ENCODE measurements around the gene SLIT3. TPM values are rescaled to one million over a fixed set of nuclear protein-coding genes. Genes with fewer than 3 reads are reported as not detected.

SLIT3 gene
- total and polyA plus RNA-seq, 4 donors, result 4.6 to 48.5 (median 19.8) TPM

- ATAC-seq (ENCODE audit: insufficient read depth, low FRiP score) (no peak), DNase-seq (no peak)
- no peak overlapping the region for H3K9ac ChIP-seq (ENCODE audit: insufficient read depth in 1 of 2, low read length in 2 of 2)
- no peak overlapping the region for H3K4me3 ChIP-seq
- H3K27me3 ChIP-seq (ENCODE audit: control insufficient read depth in 3 of 3, insufficient read depth in 3 of 3, low read length in 2 of 3), result no peaks in the 10 kb centered on the region
- peaks cover 0 to 3% (median 0%) of the 10 kb centered on the region in 4 donors for H3K9me3 ChIP-seq (ENCODE audit: control insufficient read depth in 4 of 4, insufficient read depth in 3 of 4, low read length in 3 of 4)
- TF ChIP-seq CTCF (IDR thresholded peaks at IDR 0.05; ENCODE audit: control extremely low read depth, extremely low read depth), result no peak
- peaks cover 0 to 18% (median 8%) of the 10 kb centered on the region in 4 donors for H3K36me3 ChIP-seq (ENCODE audit: control insufficient read depth in 4 of 4, insufficient read depth in 4 of 4, low read length in 4 of 4)
- WGBS, 2 donors, result 80 to 85% methylated on average over 22 of the region's 22 CpGs
- H3K4me1 ChIP-seq (ENCODE audit: control insufficient read depth in 5 of 5, insufficient read depth in 5 of 5, low read length in 5 of 5), result no peaks in the 10 kb centered on the region
- H3K27ac ChIP-seq (ENCODE audit: low read depth in 1 of 2, low read length in 1 of 2), result no peak overlapping the region
Measured at GRCh38 chr5:168670881-168671575, 629.9 kb downstream of the SLIT3 start.

- no peak for TF ChIP-seq CTCF (IDR thresholded peaks at IDR 0.05; ENCODE audit: control extremely low read depth, extremely low read depth)
- no peak overlapping the region for H3K4me3 ChIP-seq
- no peaks in the 10 kb centered on the region for H3K27me3 ChIP-seq (ENCODE audit: control insufficient read depth in 3 of 3, insufficient read depth in 3 of 3, low read length in 2 of 3)
- no peak overlapping the region for H3K27ac ChIP-seq (ENCODE audit: low read depth in 1 of 2, low read length in 1 of 2)
- H3K9ac ChIP-seq (ENCODE audit: insufficient read depth in 1 of 2, low read length in 2 of 2), result no peak overlapping the region
- ATAC-seq (ENCODE audit: insufficient read depth, low FRiP score) (no peak), DNase-seq (no peak)
- H3K36me3 ChIP-seq (ENCODE audit: control insufficient read depth in 4 of 4, insufficient read depth in 4 of 4, low read length in 4 of 4), result peaks cover 0 to 18% (median 8%) of the 10 kb centered on the region in 4 donors
- no peaks in the 10 kb centered on the region for H3K4me1 ChIP-seq (ENCODE audit: control insufficient read depth in 5 of 5, insufficient read depth in 5 of 5, low read length in 5 of 5)
- peaks cover 0 to 3% (median 0%) of the 10 kb centered on the region in 4 donors for H3K9me3 ChIP-seq (ENCODE audit: control insufficient read depth in 4 of 4, insufficient read depth in 3 of 4, low read length in 3 of 4)
- 92 to 97% methylated on average over 6 of the region's 6 CpGs for WGBS, 2 donors
Measured at GRCh38 chr5:168669668-168670378, 631.1 kb downstream of the SLIT3 start.

DNA sequence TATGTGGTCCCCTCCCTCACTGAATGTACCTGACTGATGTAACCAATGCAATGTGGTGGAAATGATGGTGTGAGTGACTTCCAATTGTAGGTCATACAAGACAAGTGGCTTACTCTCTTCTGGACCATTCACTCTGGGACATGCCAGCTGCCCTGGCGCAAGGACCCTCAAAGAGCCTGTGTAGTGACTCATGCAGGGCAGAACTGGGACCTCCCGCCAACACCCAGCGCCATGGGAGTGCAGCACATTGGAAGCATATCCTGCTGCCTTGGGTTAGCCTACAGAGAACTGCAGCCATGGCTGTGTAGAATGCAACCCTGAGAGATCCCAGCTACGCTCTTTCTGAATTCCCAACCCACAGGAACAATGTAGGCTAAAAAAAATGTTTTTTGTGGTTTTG lies 631.8 kb downstream of the SLIT3 start:
- H3K4me3 ChIP-seq, result no peak overlapping the region
- no peak overlapping the region for H3K27ac ChIP-seq (ENCODE audit: low read depth in 1 of 2, low read length in 1 of 2)
- H3K4me1 ChIP-seq (ENCODE audit: control insufficient read depth in 5 of 5, insufficient read depth in 5 of 5, low read length in 5 of 5), result no peaks in the 10 kb centered on the region
- no peaks in the 10 kb centered on the region for H3K27me3 ChIP-seq (ENCODE audit: control insufficient read depth in 3 of 3, insufficient read depth in 3 of 3, low read length in 2 of 3)
- ATAC-seq (ENCODE audit: insufficient read depth, low FRiP score) (no peak), DNase-seq (no peak)
- H3K9ac ChIP-seq (ENCODE audit: insufficient read depth in 1 of 2, low read length in 2 of 2), result no peak overlapping the region
- no peak for TF ChIP-seq CTCF (IDR thresholded peaks at IDR 0.05; ENCODE audit: control extremely low read depth, extremely low read depth)
- peaks cover 0 to 3% (median 0%) of the 10 kb centered on the region in 4 donors for H3K9me3 ChIP-seq (ENCODE audit: control insufficient read depth in 4 of 4, insufficient read depth in 3 of 4, low read length in 3 of 4)
- 85 to 89% methylated on average over 4 of the region's 4 CpGs for WGBS, 2 donors
- peaks cover 0 to 18% (median 8%) of the 10 kb centered on the region in 4 donors for H3K36me3 ChIP-seq (ENCODE audit: control insufficient read depth in 4 of 4, insufficient read depth in 4 of 4, low read length in 4 of 4)
